Stimulated activated CD8-positive, alpha-beta memory T cell treated with anti-CD3 and anti-CD28 coated beads, Interleukin-12 subunit alpha, Interleukin-12 subunit beta, amount 100 ng/mL, for 24 hours (primary cell): ENCODE measurements around the gene LY6G6F.
A peak's percentile ranks its signal among the peaks of the same experiment; 100 is the strongest.
"Not testable (repeated sequence)": the region's sequence is repeated elsewhere in the genome, so short reads cannot be mapped to it uniquely, and the experiment has no call there.

ENCODE experiments used
- DNase-seq: peaks from one replicate; pipeline ENCODE4 v3.0.0-alpha.2; 2020; ENCODE audit errors: extremely low read depth

LY6G6F gene

DNA sequence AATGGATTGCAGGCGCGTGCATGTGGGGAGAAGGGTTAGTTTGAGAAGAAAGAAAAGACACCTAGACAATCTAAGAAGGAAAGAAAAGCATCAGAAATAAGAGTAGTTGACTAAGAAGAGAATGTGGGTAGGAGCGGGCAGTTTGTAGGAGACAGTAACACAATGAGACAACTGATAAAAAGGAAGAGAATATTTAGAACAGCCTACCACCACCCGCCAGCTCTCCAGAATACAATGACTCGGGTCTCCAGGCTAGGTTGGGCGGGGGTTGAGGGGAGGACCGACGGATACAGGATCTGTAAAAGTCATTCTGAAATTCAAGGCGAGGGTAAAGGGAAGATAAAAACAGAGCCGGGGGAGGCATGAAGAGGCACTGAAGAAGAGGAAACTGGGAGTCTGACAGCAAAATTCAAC is 4.3 kb upstream of the LY6G6F start:
- DNase-seq: no peak

GRCh38 chr6:31702819-31703716 is 3.6 kb upstream of the LY6G6F start, which contains the start of gene ABHD16A:
ABHD16A (minus strand) TSS chr6:31703324; CDS start chr6:31703281, 43 bp downstream.
- peak; percentile 90 for DNase-seq

GRCh38 chr6:31705931-31706330 is 735 bp upstream of the LY6G6F start:
- no peak for DNase-seq

DNA sequence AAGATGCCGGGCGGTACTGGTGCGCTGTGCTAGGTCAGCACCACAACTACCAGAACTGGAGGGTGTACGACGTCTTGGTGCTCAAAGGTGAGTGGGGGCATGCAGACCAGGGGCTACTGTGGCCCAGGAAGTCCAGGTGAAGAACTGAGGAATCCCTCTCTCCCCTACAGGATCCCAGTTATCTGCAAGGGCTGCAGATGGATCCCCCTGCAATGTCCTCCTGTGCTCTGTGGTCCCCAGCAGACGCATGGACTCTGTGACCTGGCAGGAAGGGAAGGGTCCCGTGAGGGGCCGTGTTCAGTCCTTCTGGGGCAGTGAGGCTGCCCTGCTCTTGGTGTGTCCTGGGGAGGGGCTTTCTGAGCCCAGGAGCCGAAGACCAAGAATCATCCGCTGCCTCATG is 1.0 kb downstream of the LY6G6F start:
- DNase-seq: no peak

- DNase-seq: no peak
These were observed 1.6 kb downstream of the LY6G6F start for GRCh38 chr6:31708224-31708623.

GRCh38 chr6:31709157-31709556 is 2.5 kb downstream of the LY6G6F start:
- not testable (repeated sequence) for DNase-seq

GRCh38 chr6:31710523-31711219 is 4.0 kb downstream of the LY6G6F start:
- DNase-seq: no peak

DNA sequence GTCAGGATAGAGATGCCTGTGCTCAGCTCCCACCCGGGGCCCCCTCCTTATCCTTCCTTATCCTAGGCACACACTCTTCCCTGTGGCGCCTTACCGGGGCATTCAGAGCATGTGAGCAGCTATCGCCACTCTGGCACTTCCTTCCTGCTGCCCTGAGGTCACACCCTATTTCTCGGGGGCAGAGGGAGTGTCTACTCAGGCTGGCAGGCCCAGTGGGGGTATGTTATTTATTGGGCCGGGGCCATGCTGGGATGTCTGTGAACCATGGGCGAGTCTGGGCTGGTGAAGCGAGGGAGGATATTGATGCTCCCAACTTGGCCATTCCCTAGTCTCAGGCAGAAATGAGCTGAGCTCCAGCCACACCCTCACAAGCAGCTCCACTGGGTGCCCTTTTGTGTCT is 4.6 kb downstream of the LY6G6F start:
- no peak for DNase-seq

- no peak for DNase-seq
These were observed 5.6 kb downstream of the LY6G6F start for GRCh38 chr6:31712296-31712695.

- DNase-seq: no peak
These were observed 6.8 kb downstream of the LY6G6F start for GRCh38 chr6:31713465-31713864.

DNA sequence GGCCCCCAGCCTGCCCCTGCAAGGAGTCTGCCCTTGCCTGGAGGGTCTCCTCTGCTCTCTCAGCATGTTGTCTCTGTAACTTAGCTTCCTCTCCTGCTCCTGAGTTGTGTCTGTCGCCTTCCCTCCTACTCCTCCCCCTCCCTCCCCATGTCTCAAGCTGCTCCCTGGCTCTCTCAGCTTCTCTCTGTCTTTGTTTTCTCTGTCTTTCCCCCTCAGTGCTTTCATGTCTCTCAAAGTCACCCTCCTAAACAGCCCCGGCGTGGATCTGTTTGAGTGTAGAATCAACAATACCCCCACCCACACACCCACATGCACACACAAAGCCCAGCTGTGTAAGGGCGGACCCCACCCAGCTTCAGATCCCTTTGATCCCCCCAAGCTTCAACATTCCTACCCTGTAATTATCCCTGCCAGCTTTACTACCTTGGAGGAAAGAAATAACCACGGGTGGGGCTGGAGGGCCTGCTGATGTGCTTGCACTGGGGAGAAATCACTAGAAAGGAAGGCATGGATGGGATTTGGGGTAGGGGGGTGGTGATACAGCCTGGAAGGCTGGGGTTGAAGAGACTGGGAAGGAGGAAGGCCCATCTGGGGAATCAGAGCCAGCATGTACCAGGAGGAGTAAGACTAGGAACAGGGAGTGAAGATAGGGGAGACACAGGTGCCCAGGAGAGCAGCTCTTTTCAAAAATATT is 7.5 kb downstream of the LY6G6F start:
- no peak for DNase-seq

GRCh38 chr6:31715022-31715958 is 8.6 kb downstream of the LY6G6F start, which contains the start of gene LY6G6D:
LY6G6D (plus strand) TSS chr6:31715348; CDS start chr6:31715356, 8 bp downstream.
- DNase-seq: no peak

DNA sequence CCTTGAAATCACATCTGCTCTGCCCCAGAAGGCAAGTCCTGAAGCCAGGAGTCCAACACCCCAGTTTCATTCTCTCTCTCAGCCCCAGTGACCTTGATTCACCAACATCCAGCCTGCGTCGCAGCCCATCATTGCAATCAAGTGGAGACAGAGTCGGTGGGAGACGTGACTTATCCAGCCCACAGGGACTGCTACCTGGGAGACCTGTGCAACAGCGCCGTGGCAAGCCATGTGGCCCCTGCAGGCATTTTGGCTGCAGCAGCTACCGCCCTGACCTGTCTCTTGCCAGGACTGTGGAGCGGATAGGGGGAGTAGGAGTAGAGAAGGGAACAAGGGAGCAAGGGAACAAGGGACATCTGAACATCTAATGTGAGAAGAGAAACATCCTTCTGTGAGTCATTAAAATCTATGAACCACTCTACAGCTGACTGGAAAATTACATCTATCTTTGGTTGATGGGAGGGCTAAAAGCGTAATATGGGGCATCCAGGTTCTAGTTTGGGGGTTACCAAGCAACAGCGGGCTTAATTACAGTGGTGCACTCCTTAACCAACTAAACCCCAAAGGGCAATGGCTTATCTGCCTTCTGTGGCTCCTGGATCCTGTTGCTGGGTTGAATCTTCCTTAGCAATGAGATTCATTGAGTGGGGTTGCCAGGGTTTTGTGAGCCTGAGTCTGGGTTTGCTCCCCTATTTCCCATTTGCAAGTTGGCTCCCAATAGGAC is 11.0 kb downstream of the LY6G6F start:
- no peak for DNase-seq

GRCh38 chr6:31718265-31718664 is 11.6 kb downstream of the LY6G6F start:
- DNase-seq: no peak

- DNase-seq: no peak
These were observed 12.3 kb downstream of the LY6G6F start for GRCh38 chr6:31719001-31719400.

GRCh38 chr6:31720196-31720770 is 13.6 kb downstream of the LY6G6F start:
- DNase-seq: no peak

DNA sequence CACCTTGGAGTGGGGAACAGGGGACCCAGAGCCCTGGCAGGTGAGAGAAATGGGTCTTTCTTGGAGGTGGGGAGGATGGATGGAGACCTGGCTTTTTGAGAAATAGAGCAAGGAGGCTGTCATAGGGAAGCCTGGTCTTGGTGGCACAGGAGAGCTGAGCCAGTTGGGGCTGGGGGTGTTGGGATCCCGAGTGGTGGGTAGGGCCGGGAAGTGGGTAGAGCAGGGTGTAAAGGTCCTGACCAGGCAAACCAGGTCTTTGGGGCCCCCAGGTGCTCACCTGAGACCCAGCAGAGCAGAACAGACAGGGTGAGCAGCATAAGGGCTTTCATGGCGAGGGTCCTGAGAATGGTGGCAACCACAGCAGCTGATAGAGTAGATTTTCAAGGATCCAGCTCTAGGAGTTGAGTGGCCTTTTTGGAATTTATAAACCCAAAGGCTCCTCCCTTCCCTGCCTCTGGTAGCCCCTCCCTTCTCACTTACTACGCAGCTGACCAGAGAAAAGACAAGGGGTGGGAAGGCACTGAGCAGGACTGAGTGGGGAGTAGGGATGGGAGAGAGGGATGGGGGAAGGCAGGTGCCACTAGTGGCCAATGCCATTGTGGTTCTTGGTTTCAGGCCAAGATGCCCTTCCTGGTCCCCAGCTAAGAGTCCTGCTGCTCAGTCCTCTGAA is 14.8 kb downstream of the LY6G6F start, which contains the start of gene LY6G6C:
TSS of gene LY6G6C (minus strand) at position 396 of the 670 bp plus-strand sequence. CDS start at position 329, 67 bp downstream.
- no peak for DNase-seq

DNA sequence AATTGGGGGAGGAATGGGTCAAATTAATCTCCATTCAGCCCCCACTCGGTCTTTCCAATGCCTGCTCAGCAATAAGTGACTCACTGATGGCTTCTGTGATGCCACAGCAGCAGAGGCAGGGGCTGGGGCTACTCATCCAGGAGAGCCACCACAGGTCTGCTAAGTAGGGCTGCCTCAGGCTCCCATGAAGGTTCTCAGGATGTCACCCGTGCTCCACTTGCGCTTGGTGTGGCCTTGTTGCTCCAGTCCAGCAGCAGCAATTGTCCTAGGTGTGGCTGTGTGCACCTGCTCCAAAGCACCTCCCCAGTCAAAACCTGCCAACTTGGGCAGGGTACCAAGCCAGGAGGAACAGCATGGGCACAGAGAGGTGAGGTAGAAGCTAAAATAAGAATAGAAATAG is 15.5 kb downstream of the LY6G6F start:
- DNase-seq: no peak

GRCh38 chr6:31723245-31723979 is 16.7 kb downstream of the LY6G6F start, which contains the start of gene MPIG6B:
MPIG6B (plus strand) TSS chr6:31723373; CDS start chr6:31723384, 11 bp downstream.
- DNase-seq: no peak
